ENCODE data around the gene ACADVL.
A peak's percentile ranks its signal among the peaks of the same experiment; 100 is the strongest.
"Not testable (repeated sequence)": the region's sequence is repeated elsewhere in the genome, so short reads cannot be mapped to it uniquely, and the experiment has no call there.

ACADVL gene

DNA sequence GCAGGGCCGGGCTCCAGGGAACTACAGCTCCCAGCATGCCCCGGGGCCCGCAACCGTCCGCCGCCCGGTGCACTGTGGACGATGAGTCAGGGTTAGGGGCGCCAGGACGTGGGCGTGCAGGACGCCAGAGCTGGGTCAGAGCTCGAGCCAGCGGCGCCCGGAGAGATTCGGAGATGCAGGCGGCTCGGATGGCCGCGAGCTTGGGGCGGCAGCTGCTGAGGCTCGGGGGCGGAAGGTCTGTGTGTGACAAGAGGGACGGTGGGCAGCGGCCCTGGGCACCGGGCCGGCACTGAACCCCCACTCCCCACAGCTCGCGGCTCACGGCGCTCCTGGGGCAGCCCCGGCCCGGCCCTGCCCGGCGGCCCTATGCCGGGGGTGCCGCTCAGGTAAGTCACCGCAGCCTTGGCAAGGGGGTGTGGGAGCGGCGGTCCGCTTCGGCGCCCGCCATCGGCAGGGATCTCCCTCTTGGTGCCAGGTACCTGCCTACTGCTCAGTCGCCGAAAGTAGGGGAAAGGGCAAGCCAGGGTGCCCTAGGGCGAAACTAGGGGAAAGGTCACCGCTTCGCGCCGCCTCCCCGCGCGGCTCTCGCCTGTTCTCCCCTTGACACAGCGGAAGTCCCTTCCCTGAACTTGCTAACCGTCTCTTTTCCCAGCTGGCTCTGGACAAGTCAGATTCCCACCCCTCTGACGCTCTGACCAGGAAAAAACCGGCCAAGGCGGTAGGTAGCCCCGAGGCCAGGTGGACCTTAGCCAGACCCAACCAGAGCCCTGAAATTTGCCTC lies at the start of gene ACADVL, which contains the start of gene DLG4:
TSS of gene ACADVL (plus strand) at position 127 of the 781 bp plus-strand sequence. CDS start at position 174, 47 bp downstream.
TSS of gene DLG4 (minus strand) at position 25 of the 781 bp plus-strand sequence.
- peak; percentile 92 for DNase-seq

DNA sequence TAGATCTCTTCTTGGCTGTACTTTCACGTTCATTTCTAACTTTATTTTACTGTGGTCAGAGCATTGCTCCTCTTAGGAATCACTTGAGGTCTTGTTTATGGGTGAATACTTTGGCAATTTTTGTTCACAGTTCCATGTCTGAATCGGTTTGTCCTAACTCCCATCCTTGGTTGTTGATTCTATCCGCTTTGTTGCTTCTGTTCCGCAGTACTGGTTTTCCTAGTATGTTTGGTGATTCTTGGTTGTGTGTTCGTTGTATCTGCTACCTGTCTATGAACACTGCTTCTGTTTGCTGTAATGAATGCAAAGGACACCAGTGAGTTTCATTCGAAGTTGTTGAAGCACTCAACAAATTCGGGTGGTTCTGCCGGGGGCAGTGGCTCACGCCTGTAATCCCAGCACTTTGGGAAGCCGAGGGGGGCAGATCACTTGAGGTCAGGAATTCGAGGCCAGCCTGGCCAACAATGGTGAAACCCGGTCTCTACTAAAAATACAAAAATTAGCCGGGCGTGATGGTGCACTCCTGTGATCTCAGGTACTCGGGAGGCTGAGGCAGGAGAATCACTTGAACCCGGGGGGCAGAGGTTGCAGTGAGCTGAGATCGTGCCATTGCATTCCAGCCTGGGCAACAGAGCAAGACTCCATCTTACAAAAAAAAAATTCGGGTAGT lies 47.1 kb upstream of the ACADVL start:
- not testable (repeated sequence) for DNase-seq

DNA sequence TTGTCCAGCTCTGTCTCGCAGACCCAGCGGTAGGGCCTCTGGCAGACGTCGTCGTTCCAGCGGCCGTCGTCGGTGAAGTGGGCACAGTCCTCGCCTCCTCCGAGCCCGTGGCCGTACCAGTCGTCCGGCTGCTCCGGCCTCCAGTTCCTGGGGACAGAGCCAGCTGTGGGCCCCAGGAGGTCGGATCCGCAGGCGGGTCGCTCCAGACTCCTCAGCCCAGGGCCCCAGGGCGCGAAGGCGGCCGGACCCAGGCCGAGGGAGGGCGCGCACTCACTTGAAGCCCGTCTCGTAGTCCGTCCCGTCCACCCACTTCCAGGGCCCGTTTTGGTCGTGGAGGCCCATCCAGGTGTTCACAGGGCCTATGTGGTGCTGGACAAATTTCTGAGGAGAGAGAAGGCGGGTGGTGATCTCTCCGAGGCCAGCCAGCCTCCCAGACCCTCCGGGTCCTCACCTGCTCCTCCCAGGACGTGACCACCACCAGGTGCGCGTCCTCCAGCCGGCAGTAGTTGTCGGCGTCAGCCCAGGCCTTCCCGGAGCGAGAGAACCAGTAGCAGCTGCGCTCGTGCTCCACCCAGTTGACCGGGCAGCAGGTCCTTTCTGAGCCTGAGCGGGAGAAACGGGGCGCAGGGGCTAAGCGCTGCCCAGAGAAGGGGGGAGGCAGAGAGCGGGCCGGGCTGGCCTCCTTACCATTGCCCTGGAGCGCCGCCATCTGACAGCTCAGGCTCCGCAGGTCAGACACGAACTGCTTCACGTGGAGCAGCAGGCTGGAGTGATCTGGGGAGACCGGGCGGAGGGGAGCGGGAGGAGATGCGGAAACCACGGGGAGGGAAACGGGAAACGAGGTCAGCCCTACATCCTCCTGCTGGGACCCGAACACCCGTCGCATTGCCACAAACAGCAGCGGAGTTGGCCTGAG lies 45.8 kb upstream of the ACADVL start:
- DNase-seq: peak; percentile 51

DNA sequence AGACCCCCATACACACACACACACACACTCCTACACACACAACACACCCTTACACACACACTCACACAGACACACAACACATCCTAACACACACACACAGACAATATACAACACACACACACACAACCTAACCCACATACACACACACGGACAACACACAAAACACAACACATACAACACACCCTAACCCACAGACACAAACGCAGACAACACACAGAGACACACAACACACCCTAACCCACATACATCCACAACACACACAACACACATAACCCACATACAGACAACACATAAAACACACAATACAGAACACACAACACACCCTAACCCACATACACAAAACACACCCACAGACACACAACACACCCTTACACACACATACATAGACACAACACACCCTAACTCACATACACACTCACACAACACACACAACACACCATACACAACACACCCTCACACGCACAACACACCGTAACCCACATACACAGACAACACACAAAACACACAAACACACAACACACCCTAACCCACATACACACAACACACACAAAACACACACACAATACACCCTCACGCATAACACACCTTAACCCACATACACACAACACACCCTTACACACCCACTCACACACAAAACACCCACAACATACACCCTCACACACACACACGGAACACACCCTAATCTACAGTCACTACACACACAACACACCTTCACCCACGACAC lies 45.0 kb upstream of the ACADVL start:
- no peak for DNase-seq

DNA sequence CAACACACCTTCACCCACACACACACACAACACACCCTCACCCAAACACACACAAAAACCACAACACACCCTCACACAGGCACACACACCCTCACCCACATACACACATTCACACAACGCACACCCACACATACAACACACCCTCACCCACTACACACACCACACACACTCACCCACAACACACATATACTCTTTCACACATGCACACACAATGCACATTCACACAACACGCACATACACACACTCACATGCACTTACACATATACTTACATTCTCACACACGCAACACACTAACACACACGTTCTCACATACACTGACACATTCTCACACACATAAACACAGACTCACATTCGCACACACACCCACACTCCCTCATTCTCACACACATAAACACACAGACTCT lies 44.4 kb upstream of the ACADVL start:
- DNase-seq: no peak

DNA sequence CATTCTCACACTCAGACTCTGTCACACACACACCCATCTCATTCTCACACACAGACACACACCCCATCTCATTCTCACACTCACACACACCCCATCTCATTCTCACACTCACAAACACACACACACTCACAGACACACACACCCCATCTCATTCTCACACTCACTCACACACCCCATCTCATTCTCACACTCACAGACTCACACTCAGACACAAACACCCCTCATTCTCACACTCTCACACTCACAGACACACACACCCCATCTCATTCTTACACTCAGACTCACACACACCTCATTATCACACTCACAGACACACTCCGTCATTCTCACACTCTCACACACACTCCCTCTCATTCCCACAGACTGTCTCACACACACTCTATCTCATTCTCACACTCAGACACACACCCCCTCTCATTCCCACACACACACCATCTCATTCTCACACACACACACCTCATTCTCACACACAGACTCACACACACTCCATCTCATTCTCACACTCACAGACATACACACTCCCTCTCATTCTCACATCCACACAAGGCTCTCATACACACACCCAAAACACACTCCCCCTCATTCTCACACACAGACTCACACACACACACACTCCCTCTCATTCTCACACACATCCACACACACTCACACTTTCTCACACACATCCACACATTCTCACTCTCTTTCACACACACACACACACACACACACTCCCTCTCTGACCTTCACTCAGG lies 43.5 kb upstream of the ACADVL start:
- no peak for DNase-seq

DNA sequence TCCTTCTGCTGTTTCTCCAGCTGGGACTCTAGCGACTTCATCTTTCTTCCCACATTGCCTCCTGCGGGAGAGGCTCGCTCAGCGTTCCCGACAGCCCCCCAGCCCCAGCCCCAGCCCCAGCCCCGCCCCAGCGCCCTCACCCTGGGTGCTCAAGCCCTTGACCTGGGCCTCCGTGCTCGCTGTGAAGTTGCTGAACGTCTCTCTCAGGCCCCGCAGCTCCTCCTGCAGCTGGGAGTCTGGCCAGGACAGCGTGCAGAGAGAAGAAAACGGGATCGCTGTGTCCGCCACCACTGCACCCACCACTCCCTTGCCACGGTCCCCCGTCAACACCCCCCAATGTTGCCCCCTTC lies 42.9 kb upstream of the ACADVL start:
- DNase-seq: no peak

DNA sequence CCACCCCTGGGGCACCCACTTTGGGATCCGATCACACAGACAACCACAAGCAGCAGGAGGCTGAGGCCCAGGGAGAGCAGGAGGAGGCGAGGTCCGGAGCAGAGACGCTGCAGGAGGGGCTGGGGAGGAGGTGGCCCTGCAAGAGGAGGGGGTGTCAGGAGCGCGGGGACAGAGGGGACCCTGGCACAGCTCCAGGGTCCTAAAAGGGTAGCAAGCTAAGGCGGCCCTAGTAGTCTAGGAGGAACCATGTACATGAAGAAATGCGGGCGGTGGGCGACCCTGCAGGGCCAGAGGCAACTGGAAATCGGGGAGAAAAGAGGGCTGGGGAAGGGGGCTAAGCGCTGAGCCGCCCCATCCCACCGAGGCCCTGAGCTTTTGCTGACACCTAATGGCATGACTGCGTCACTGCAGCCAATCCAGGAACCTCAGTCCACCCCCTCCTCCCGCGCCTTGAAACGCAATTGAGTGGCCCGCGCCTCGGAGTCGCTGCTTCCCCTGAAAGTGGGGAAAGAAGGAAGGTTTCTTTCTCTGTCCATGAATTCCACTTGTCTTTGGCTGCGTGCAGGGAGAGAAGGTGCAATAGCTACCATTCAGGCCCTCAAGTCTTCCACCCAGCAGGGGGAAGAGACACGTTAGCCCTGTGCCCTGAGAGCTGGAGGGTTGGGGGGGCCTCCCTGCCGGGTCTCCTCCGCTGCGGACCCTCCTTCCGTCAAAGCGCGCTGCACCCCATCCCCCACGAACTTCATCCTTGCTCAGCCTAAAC lies 42.4 kb upstream of the ACADVL start:
- peak; percentile 91 for DNase-seq

DNA sequence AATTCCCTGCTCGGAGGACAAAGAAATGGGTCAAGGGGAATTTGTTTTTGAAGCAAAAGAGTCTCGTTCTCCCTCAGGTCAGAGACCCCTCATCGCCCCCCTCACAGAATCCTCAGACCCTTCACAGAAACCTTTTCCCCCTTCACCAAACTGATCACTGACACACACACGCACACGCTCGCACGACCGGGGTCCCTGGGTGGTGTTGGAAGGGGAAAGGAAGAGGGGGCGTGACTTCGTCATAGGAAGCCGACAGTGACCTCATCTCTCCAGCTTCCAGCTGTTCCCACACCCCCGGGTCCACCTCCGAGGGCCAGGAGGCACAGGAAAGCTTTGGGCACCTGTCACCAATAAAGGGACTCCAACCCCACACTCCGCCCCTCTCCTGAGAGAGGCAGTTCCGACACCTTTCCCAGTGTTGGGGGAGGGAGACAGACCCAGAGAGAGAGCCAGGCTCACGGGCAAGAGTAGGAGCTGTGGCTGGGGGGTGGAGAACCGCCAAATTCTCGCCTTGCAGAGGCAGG lies 41.7 kb upstream of the ACADVL start:
- no peak for DNase-seq

DNA sequence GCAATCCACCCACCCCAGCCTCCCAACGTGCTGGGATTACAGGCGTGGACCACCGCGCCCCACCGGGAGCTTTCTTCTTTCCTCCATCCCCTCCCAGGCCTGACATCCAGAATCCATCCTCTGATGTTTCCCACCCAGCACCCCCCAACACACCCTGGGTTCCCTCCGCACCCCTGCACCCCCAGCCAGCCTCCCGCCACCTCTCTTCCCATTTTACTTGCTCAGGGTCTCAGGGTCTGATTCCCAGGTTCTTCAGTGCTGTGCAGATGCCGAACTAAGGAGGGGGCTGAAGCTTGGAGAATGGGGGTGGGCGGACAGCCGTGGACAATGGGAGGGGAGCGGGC lies 40.8 kb upstream of the ACADVL start:
- DNase-seq: no peak

DNA sequence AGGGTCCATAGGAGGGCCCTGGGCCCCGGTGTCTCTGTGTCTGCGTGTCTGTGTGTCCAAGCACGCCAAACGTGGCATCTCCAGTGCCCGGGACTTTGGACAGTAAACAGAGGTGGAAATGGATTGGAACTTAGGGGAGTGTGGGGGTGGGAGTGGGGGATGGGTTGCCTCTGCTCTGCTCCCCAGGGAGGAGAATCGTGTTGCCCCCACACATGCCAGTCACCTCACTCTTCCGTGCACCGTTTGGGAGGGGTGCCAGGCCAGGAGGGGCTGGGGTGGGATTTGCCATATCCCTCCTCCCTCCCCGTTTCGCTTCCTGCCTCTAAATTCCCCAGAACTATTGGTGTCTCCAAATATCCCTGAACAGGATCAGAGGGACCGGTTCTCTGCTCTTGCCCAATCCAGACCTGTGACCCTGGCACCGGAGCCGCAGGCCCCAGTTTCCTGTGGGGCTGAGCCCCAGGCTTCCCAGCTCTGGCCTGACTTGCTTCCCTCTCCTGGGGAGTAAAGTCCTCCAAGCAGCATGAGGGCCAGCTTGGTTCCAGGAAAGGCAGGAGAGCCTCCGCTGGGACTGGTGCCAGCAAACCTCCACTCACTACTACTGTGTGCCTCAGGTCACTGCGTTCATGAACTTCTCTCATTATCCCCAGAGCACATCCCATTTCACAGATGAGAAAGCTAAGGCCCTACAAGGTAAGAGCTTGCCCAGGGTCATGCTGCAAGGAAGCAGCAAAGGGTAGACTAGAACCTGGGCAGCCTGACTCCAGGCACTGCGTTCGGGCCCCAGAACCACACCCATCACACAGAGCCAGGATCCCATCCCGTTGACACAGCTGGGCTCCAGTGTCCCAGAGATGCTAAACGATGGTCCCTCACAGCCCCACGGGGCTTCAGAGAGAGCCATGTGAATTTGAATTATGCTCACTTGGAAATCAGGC lies 40.2 kb upstream of the ACADVL start, which contains the start of gene ASGR1:
TSS of gene ASGR1 (minus strand) at position 54 of the 938 bp plus-strand sequence. CDS start 807 bp downstream, outside the sequence.
- DNase-seq: no peak

DNA sequence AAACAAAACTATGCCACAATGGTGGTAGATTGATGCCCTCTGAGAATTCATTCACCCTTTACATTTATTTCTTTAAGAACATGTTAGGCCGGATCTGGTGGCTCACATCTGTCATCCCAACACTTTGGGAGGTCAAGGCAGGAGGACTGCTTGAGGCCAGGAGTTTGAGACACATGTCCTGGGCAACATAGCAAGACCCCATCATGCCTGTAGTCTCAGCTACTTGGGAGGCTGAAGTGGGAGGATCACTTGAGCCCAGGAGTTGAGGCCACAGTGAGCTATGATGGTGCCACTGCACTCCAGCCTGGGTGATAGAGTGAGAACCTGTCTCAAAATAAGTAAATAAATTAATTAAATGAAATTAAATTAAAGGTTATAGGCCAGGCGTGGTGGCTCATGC lies 37.6 kb upstream of the ACADVL start:
- not testable (repeated sequence) for DNase-seq

DNA sequence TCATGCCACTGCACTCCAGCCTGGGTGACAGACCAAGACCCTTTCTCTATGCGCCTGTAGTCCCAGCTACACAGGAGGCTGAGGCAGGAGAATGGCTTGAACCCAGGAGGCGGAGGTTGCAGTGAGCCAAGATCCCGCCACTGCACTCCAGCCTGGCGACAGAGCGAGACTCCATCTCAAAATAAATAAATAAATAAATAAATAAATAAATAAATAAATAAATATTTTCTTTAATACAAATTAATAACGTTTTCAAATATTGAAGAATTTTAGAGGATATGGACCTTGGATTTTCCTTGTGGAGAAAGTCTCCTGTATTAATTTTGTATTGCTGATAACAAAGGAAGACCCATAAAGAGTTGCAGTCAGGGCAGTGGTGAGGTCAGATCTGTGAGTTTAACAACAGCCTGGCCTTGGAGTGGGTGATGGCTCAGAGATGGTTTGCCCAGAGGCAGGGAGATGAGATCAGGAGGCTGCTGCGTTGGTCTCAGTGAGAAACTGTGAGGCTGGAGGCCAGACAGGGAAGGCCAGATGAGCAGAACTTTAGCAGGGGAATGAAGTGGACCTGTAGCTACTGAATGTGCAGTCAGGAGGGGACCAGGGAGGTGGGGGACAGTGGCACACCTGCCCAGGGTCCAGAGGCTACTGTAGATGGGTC lies 36.2 kb upstream of the ACADVL start:
- no peak for DNase-seq

DNA sequence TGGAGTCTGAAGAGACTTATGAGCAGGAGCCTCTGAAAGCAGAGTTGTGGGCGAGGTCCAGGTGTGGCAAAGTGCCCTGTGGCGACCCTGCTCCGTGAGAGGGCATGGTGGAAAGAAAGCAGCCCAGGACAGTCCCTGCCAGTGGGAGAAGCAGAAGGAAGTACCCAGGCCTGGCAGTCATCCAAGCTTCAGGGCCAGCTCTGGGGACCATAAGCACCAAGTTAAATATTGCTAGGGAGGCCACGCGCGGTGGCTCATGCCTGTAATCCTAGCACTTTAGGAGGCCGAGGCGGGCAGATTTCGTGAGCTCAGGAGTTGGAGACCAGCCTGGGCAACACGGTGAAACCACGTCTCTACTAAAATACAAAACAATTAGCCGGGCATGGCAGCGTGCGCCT lies 35.6 kb upstream of the ACADVL start:
- DNase-seq: peak; percentile 61

DNA sequence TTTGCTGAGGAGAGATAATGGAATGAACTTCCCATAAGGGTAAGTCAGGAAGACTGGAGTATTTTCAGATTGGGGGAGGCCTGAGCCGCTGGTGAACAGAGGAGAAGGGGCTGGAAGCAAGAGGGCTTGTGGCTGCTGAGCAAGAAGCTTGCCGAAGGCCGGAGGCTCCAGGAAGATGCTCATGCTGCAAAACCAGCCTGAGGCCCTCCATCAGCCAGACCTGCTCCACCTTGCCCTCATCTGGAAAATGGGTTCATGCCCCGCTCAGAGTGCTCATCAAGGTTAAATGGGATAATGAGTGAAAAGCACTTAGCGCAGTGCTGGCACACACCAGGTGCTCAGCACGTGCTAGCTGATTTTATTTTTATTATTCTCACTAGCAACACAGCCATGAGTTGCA lies 35.1 kb upstream of the ACADVL start:
- DNase-seq: no peak

DNA sequence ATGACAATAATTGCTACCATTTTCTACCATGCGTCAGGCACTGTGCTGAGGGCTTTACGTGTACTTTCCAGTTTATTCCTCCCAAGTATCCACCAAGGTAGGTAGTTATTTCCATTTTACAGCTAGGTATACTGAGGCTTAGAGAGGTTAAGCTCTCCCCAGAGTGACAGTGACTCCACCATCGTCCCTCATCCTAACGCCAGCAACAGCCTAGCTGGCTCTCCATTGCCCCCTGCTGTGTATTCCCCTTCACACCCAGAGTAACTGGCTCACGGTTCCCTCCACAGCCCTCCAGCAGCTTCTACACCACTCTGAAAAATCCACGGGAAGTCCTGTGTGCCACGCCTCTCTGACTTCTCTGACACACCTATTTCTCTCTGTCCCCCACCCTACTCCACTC lies 33.5 kb upstream of the ACADVL start:
- DNase-seq: peak; percentile 74

DNA sequence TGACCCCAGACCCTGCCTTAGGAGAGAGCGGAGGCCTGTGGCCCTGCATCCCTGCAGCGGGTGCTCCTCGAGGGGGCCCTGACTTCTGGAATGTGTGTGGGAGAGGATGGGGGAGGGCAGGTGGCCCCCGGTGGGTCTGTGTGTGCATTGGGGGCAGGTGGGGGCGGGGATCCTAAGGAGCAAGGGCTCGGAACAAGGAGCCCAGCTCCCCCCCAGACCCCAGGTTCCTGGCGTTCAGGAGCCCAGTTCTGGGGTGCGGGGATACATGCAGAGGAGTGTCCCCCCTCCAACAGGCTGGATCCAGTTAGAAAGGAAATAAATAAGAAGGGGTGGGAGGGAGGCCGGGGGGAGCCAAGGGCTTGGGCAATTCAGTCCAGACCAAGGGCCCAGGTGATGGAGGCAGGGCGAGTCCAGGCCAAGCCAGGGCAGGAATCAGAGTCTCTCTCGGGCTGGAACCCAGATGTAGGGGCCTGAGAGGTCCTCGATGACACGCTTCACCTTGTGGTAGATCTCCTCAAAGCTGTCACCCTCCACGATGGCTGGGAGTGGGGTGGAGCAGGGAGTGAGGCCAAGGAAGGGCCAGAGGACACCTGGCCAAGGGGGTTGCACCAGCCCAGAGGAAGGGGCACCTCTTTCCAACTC lies 29.3 kb upstream of the ACADVL start:
- no peak for DNase-seq

DNA sequence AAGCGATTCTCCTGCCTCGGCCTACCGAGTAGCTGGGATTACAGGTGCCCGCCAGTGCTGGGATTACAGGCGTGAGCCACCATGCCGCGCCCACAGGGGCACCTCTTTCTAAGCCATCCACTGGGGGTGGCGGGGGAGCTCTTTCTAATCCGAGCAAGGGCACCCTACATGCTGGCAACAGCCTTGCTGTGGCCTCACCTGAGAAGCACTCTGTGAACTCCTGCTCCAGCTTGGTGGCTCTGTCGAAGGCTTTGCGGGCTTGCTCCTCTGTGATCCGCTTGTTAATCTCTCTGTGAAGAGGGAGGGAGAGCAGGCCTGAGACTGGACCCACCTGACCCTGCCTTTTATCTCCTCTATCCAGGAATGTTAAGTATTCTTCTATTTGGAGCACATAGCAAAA lies 28.7 kb upstream of the ACADVL start:
- no peak for DNase-seq

Measured in NCI-H82 (cell line).